GM10248 (cell line): Measurements from ENCODE around the gene UNC5C.
"Not testable (repeated sequence)": the region's sequence is repeated elsewhere in the genome, so short reads cannot be mapped to it uniquely, and the experiment has no call there.

Source experiments
- CTCF ChIA-PET: fragments of 300-600 bp; sonication (Branson Sonifier 250); formaldehyde crosslinking; extraction: SDS; loops from one replicate; lab custom pipeline; 2021; ENCODE audit warnings: antibody characterized with exemption; lab: Yijun Ruan, JAX
- POLR2A ChIA-PET: fragments of 350-650 bp; sonication (Branson Sonifier 250); formaldehyde crosslinking; extraction: SDS; loops from one replicate; lab custom pipeline; 2020; ENCODE audit warnings: antibody characterized with exemption; lab: Yijun Ruan, JAX
- DNase-seq: peaks from one replicate; pipeline ENCODE4 v3.0.0; 2012; ENCODE audit errors: extremely low spot score
- CTCF ChIP-seq: IDR thresholded peaks from 2 replicates; pipeline ENCODE4 v1.5.1; 2012; ENCODE audit warnings: mild to moderate bottlenecking, low read depth; ENCODE audit errors: extremely low read depth, missing control alignments, control extremely low read depth

Gene UNC5C

DNA sequence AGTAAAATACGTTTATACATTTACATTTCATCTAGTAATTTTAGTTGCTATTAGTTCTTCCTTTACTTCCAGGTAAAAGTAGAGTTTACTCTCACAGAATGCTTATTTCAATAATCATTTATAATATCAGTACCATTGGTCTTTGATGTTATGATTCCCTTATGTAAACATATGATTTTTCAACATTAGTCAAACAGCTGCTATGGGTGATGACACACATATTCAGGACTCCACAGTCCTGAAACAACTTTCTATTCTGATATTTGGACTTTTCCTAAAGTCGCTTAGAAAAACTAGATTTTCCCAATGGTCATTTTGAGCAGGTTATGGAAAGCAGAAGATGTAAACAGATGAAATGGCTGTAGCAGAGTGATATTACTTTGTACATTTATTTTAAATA lies 369.8 kb downstream of the UNC5C start:
- no peak for DNase-seq
- no peak for TF ChIP-seq CTCF
- POLR2A ChIA-PET = no interaction called here
- CTCF ChIA-PET = interaction anchor here (1.5 to 2.8 kb wide), 2 partner anchors 9 to 12 kb away, joined by 6 to 12 read pairs; no protein-coding TSS in a partner anchor

GRCh38 chr4:95171377-95171776 lies 377.4 kb downstream of the UNC5C start:
- DNase-seq, CTCF ChIA-PET, POLR2A ChIA-PET: not testable (repeated sequence)

DNA sequence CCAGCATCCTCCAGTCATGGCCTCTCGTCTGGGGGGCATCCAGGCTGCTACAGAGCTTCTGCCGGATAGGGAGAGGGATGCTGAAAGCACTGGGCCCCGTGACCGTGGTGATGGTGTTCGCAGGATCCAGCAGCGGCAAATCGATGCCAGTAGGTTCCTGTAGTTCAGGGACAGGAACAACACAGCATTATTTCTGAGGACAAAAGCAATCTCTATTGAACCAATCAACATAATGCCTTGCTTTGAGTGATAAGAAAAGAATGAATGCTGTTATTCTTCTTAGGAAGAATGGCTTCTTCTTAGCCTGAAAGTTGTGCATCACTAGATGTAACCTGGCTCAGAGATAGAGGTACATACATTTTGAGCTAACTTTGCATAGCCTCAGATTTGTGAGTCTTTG lies 378.6 kb downstream of the UNC5C start:
- no peak for TF ChIP-seq CTCF
- POLR2A ChIA-PET = no interaction called here

DNA sequence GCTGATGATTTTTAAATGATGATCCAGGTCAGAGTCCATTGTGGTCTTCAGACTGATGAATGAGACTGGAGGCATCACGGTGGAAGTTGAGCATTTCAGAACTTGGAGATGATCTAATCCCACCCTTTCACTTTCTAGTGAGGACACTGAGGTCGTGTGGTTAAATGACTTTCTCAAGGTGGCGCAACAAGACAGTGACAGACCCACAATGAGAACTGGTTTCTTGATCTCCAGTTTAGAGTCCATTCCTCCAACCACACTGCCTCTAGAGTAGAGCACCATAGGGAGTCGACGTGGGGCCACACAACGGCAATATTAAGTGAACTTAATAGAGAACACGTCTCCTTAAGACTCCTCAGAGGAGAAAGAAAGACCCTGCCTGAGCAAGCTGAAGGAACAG lies 381.0 kb downstream of the UNC5C start:
- TF ChIP-seq CTCF = no peak
- no peak for DNase-seq
- POLR2A ChIA-PET = no interaction called here
- CTCF ChIA-PET = interaction anchor here (0.7 to 2.3 kb wide), 4 partner anchors 13 to 37 kb away, joined by 3 to 5 read pairs (median 3); no protein-coding TSS in a partner anchor

More for the DNA sequence above, 378.6 kb downstream of the UNC5C start:
- CTCF ChIA-PET = interaction anchor here (1.8 kb wide), 1 partner anchor 10 kb away, joined by 6 read pairs; no protein-coding TSS in a partner anchor
- DNase-seq = no peak

DNA sequence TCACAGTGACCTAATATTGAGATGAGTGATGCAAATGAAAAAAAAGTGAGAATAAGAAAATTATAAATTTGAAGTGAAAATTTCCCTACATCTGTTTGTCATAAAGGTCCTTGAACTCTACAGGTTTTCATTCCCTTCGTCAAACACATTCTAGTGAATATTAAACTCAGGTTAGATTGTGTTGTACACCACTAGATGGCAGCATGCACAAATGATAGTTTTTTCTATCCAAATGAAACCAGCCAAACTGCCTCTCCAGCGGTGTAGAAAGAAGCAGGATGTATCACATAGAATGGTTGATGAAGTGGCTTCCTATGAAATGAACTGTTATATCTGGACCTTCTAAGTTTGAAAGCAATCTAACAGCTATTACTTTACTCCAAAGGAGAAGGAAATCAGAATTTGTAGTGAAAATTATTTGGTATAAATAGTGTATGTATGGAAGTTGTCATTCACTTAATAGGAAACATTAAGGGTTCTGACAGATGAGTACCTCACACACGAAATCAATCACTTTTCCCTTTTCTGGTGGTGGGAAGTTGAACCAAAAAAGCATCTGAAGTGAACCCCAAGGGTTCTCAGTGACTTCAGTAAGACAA lies 382.7 kb downstream of the UNC5C start:
- peak; percentile 70 for TF ChIP-seq CTCF
- DNase-seq = peak; percentile 35
- ChIA-PET CTCF (interaction anchor here (0.8 to 2.3 kb wide), 8 partner anchors 11 to 1187 kb away, joined by 3 to 12 read pairs (median 4); no protein-coding TSS in a partner anchor), POLR2A (no interaction called here)

GRCh38 chr4:95162867-95163266 lies 385.9 kb downstream of the UNC5C start:
- POLR2A ChIA-PET = no interaction called here
- CTCF ChIA-PET = interaction anchor here (1.0 kb wide), 1 partner anchor 9 kb away, joined by 6 read pairs; no protein-coding TSS in a partner anchor
- no peak for TF ChIP-seq CTCF
- no peak for DNase-seq

- no peak for DNase-seq
- ChIA-PET CTCF (no interaction called here), POLR2A (no interaction called here)
- TF ChIP-seq CTCF = no peak
Observed at GRCh38 chr4:95161781-95162469, 386.8 kb downstream of the UNC5C start.
